GM19397 (cell line): Measurements from ENCODE around the gene USP12.
"Not testable (repeated sequence)": the region's sequence is repeated elsewhere in the genome, so short reads cannot be mapped to it uniquely, and the experiment has no call there.

ENCODE experiments used
- ATAC-seq: cut with Tn5 transposase; IDR thresholded peaks from one replicate; pipeline ENCODE4 v1.9.1; 2021; ENCODE audit warnings: mild to moderate bottlenecking, moderate library complexity; ENCODE audit not compliant: unreplicated experiment

The USP12 gene

DNA sequence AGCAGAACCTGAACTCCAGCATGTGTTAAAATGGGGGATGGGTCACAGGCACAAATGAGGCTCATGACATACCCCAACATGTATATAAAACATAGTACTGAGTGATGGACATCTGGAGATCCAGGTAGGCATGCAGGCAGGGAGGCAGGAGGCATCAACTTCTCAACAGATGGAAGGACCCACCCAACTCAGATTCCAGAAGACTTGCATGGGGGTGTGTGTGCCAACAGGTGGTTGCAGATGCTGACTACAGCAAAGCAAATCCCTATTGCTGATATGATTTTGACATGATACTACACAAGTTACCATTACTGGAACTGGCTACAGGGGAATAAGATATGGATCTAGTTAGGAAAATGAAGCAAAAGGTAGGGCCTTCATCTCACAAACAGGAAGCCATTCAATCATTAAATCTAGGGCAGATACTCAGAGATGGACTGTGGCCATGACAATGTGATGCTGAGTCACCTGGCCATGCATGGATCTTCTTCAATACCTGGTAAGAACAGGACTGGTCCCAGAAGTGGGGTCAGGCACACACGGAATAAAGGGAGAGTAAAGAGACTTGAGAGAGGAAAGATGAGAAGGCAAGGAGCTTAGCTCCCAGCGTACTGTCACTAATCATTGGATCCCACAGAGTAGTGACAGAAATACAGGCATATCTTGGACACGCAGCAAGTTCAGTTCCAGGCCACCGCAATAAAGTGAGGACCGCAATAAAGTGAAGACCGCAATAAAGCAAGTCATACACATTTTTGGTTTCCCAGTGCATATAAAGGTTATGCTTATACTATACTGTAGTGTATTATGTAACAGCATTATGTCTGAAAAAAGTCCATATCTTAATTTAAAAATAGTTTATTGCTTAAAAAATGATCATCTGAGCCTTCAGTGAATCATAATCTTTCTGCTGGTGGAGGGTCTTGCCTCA is 91.3 kb downstream of the USP12 start:
- no peak for ATAC-seq

- ATAC-seq = no peak
Observed at GRCh38 chr13:27079421-27079958, 92.1 kb downstream of the USP12 start.

GRCh38 chr13:27077451-27077850 is 94.2 kb downstream of the USP12 start:
- no peak for ATAC-seq

- no peak for ATAC-seq
Observed at GRCh38 chr13:27076421-27076820, 95.2 kb downstream of the USP12 start.

DNA sequence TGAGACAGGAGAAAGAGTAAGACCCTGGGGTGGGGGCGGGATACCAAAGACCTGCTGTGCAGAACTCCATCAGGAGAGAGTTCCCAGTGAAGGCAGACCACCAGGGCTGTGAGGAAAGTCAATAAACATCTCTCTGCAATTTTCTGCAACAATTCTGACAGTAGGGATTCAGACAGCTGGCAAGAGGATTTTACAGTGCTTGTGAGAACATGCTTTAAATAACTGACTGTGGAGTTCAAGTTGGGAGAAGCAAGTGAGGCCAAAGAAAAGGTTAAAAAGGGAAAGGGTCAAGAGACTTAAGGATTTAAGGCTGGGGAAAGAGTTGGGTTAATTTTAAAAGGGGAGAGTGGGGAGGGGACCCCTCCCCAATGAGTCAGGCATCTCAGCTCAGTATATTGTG is 98.4 kb downstream of the USP12 start:
- no peak for ATAC-seq

GRCh38 chr13:27066123-27066522 is 105.5 kb downstream of the USP12 start:
- ATAC-seq = not testable (repeated sequence)

GRCh38 chr13:27065582-27065981 is 106.0 kb downstream of the USP12 start:
- no peak for ATAC-seq

- no peak for ATAC-seq
Observed at GRCh38 chr13:27064252-27064995, 107.2 kb downstream of the USP12 start.

- no peak for ATAC-seq
Observed at GRCh38 chr13:27057817-27058216, 113.8 kb downstream of the USP12 start.

DNA sequence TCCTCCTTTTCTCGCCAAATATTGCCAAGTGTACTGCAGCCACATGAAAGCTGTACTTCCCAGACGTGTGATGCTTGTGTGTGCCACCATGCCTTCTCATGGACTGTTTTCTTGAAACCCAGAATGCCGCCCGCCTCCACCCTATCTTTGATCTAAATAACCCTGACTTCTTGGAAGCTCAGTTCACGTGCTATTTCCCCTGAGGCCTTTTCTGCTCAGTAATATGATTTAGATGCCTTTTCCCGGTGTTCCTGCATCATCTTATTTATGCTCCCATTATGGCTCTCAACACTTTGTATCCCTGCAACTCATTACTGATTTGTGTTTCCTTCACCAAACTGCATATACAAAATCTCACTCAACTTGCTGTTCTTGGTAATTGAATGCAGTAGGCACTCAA is 116.1 kb downstream of the USP12 start:
- no peak for ATAC-seq

DNA sequence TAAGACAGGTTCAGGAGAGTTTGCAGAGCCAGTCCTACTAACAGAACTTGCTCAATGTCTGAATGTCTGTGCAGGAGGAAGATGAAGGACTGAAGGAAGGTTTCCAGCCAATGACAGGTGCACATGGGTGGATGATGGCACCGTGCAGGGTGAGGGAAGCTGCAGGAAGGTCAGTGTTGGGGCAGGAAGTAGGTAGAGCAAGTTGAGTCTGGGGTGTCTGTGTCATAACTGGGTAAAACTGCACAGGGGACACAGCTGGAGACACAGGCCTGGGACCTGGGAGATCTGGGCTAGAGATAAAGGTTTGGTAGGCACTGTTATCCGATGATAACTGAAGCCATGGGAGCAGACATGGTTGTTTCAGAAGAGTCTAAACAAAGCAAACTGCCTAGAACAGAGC is 116.9 kb downstream of the USP12 start:
- ATAC-seq = no peak

DNA sequence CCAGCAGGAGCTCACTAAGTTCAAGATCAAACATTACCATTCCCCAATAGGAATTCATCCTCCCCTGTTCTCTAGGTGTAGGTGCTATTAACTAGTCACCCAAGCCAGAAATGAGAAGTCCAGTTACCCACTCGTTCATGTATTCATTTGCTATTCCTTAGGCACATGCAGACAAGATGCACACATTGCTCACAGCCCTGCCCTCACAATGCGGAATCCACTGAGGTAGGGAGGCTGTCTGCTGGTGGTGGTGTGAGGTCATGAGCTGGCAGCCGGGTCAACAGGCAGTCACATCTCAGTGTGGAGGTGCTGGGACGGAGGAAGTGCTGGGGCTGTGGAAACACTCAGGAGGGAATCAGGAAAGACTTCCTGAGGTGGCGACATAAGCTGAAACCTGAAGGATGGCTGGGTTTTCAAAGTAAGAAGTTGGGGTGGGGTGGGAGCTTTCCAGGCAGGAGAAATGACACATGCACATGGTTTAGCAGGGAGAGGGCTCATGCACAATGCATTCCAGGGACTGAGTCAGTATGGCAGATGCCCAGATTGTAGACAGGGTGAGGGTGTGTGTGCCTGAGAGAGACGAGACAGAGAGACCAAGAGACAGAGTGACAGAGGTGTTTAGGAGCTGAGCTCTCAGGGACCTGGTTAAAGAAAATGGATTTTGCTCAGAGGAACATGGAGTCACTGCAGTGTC is 117.6 kb downstream of the USP12 start:
- ATAC-seq = no peak

DNA sequence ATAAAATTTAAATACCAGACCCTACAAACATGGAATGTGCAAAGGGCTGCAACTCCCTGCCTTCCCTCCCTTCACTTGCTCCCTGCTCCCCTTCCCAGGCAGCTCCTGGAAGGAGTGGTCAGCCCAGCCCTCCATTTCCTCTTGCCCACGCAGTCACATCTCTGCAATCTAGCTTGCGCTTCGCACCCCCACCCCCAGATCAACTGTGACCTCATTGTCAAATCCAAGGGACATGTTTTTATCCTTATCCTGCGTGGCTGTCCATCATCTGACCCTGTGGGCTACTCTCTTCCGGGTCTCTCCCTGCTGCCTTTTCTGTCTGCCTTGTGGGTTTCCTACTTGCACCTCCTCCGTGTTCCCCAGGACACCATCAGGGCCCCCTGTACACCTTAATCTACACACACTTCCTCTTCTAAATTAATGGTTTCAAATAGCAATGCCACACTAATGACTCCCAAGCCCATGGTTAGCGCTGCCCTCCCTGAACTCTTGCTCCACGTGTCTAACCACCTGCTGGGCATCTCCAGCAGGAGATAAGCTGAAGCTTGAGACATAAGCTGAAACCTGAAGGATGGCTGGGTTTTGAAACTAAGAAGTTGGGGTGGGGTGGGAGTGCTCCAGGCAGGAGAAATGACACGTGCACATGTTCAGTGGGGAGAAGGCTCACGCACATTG is 118.3 kb downstream of the USP12 start:
- no peak for ATAC-seq

- ATAC-seq = no peak
Observed at GRCh38 chr13:27052551-27053208, 118.9 kb downstream of the USP12 start.

- no peak for ATAC-seq
Observed at GRCh38 chr13:27047081-27047480, 124.5 kb downstream of the USP12 start.

- ATAC-seq = peak; percentile 61
Observed at GRCh38 chr13:27044837-27045570, 126.6 kb downstream of the USP12 start.

DNA sequence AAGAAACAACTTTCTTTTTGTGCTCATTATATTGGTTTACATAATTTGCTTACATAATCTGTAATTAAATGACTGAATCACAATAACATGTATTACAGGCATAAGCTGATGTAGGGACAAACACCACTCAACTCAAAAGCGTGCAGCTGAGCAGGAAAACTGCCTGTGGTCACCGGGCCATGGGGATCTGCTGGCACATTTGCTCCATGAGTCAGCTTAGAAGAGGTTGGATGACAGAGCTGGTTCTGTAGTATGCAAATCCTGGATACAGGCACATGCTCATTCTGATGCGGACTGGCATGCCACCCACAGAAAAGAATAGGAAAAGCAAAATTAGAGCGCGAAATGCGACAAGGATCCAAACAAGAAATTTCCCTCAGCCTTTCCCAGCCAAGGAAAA is 128.6 kb downstream of the USP12 start:
- ATAC-seq = no peak

DNA sequence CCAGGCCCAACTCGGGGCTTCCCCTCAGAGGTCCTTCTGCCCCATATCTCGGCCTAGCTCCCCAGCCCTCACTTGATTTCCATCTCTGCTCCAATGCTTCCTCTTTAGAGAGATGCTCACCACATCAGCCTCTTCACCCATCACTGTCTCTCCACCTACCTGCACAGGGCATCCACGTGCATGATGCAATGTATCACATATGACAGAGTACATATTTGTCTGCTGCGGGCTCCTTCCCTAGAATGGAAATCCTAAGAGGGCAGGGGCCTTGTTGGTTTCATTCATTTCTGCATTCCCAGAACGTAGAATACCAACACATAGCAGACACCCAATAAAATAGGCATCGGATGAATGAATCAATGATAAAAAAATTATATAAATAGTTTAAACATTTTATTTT is 130.3 kb downstream of the USP12 start:
- ATAC-seq = no peak

DNA sequence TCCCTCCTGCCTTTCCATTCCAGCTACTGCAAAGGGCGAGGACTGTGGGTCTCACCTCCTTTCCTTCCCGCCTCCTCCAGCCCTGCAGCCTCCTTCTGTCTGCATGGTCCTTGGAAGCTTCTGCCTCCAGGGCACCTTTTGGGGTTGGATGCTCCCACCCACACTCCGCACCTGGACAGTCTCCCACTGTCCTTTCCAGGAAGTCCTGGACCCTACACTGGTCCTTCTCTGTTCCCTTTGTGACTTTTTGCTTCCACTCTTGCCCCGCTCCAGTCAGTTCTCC is 130.8 kb downstream of the USP12 start:
- ATAC-seq = no peak
